Natural killer cell (primary cell): ENCODE measurements around the gene MEFV. TPM values are rescaled to one million over a fixed set of nuclear protein-coding genes. Genes with fewer than 3 reads are reported as not detected.
A peak's percentile ranks its signal among the peaks of the same experiment; 100 is the strongest.

ENCODE experiments used
- ATAC-seq, 3 donors: fragments of 150-1000 bp in 2 of 3; fragments of 200-7000 bp in 1 of 3; cut with Tn5 transposase; 1 replicate in 1 of 3; 2 replicates in 2 of 3; pipeline ENCODE4 v1.10.0; 2021; ENCODE audit warnings: mild to moderate bottlenecking in 2 of 3, moderate library complexity in 2 of 3
- DNase-seq, 2 donors: peaks; one replicate each; pipeline versions ENCODE4 v3.0.0 to v3.0.0-alpha.2; 2013 to 2021; ENCODE audit warnings: mixed read lengths in 1 of 2
- H3K27ac ChIP-seq: one replicate; pipeline ENCODE4 v1.5.1; 2013; ENCODE audit warnings: mild to moderate bottlenecking, low read length
- H3K27me3 ChIP-seq: one replicate; pipeline ENCODE4 v1.6.1; 2013; ENCODE audit warnings: low read length; ENCODE audit not compliant: control insufficient read depth, insufficient read depth
- H3K36me3 ChIP-seq: one replicate; pipeline ENCODE4 v1.6.1; 2013; ENCODE audit warnings: low read length; ENCODE audit not compliant: control insufficient read depth, insufficient read depth
- H3K4me1 ChIP-seq: one replicate; pipeline ENCODE4 v1.6.1; 2013; ENCODE audit warnings: low read length; ENCODE audit not compliant: control insufficient read depth, insufficient read depth
- H3K4me3 ChIP-seq: one replicate; pipeline ENCODE4 v1.5.1; 2013; ENCODE audit warnings: low read length
- H3K9me3 ChIP-seq: one replicate; pipeline ENCODE4 v1.6.1; 2013; ENCODE audit warnings: low read length; ENCODE audit not compliant: control insufficient read depth, insufficient read depth
- H3K27ac Mint-ChIP-seq, 2 donors: one replicate each; pipeline ENCODE4 v1.8.0; 2022; ENCODE audit warnings: mild to moderate bottlenecking in 2 of 2, mixed read lengths in 2 of 2, moderate library complexity in 1 of 2
- H3K27me3 Mint-ChIP-seq, 2 donors: one replicate each; pipeline ENCODE4 v1.8.0; 2022; ENCODE audit warnings: low read depth in 2 of 2, mixed read lengths in 2 of 2
- H3K36me3 Mint-ChIP-seq: one replicate; pipeline ENCODE4 v1.8.0; 2022; ENCODE audit warnings: mixed read lengths
- H3K4me1 Mint-ChIP-seq, 2 donors: one replicate each; pipeline ENCODE4 v1.8.0; 2022; ENCODE audit warnings: mixed read lengths in 2 of 2
- H3K4me3 Mint-ChIP-seq: one replicate; pipeline ENCODE4 v1.8.0; 2022; ENCODE audit warnings: mild to moderate bottlenecking, moderate library complexity, mixed read lengths
- H3K9me3 Mint-ChIP-seq, 2 donors: one replicate each; pipeline ENCODE4 v1.8.0; 2022; ENCODE audit warnings: mixed read lengths in 2 of 2
- WGBS: methylation state at CpG from one replicate; pipeline ENCODE4 v1.1.7; 2013; ENCODE audit warnings: missing lambda C conversion rate; ENCODE audit not compliant: insufficient coverage; 5-methylcytosine and 5-hydroxymethylcytosine counted together
- intact Hi-C: fragments of 100-400 bp; cut with micrococcal nuclease; formaldehyde crosslinking; loops from one replicate; pipeline ENCODE4 v1.14.2; 2022
- total RNA-seq, 4 donors: library from RNA; stranded (reverse); fragments of 120-200 nt in 1 of 4; gene quantifications; one replicate each; pipeline versions ENCODE4 v1.2.3 to v1.2.4, GENCODE V29; 2013 to 2022
- TF ChIP-seq, protein P1 (sequence below): fragments of 200-600 bp; IDR thresholded peaks from one replicate; pipeline ENCODE4 v1.8.0; 2022; ENCODE audit warnings: antibody characterized with exemption

Gene MEFV
- total RNA-seq, 3 donors from 2014 or later (not counting 1 experiment from before 2014, with no cell fraction given), result 2.4 to 6.2 (median 5.4) TPM

DNA sequence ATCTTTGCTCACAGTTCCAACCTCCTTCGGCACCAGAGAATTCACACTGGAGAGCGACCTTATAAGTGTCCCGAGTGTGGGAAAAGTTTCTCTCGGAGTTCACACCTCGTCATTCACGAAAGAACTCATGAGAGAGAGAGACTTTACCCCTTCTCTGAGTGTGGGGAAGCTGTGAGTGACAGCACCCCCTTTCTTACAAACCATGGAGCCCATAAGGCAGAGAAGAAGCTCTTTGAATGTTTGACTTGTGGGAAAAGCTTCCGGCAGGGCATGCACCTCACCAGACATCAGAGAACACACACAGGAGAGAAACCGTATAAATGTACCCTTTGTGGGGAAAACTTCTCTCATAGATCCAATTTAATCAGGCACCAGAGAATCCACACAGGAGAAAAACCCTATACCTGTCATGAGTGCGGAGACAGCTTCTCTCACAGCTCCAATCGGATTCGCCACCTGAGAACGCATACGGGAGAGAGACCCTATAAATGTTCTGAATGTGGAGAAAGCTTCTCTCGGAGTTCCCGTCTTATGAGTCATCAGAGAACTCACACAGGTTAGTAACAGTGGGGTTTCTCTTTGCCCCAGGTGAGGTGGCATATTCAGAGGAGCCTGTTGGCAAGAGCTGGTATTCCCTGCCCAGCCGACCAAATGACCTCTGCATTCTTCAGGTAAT, 33.7 kb upstream of the MEFV start:
- Mint-ChIP-seq H3K27me3 (no peaks in the 10 kb centered on the region), H3K4me1 (peaks cover 6% of the 10 kb centered on the region in 2 donors), H3K9me3 (peaks cover 0 to 8% of the 10 kb centered on the region in 2 donors), H3K27ac (no peak overlapping the region), H3K36me3 (peaks cover 50% of the 10 kb centered on the region), H3K4me3 (no peak overlapping the region)
- no peak overlapping the region for H3K4me3 ChIP-seq
- TF ChIP-seq, protein P1, sequence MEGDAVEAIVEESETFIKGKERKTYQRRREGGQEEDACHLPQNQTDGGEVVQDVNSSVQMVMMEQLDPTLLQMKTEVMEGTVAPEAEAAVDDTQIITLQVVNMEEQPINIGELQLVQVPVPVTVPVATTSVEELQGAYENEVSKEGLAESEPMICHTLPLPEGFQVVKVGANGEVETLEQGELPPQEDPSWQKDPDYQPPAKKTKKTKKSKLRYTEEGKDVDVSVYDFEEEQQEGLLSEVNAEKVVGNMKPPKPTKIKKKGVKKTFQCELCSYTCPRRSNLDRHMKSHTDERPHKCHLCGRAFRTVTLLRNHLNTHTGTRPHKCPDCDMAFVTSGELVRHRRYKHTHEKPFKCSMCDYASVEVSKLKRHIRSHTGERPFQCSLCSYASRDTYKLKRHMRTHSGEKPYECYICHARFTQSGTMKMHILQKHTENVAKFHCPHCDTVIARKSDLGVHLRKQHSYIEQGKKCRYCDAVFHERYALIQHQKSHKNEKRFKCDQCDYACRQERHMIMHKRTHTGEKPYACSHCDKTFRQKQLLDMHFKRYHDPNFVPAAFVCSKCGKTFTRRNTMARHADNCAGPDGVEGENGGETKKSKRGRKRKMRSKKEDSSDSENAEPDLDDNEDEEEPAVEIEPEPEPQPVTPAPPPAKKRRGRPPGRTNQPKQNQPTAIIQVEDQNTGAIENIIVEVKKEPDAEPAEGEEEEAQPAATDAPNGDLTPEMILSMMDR, result no peak
- peaks cover 42% of the 10 kb centered on the region for H3K36me3 ChIP-seq
- DNase-seq (no peak), ATAC-seq (no peak)
- no peaks in the 10 kb centered on the region for H3K27me3 ChIP-seq
- H3K27ac ChIP-seq, result no peak overlapping the region
- H3K9me3 ChIP-seq, result peaks cover 59% of the 10 kb centered on the region
- intact Hi-C loops, result no loop called here
- 98% methylated on average over 16 of the region's 16 CpGs for WGBS
- peaks cover 6% of the 10 kb centered on the region for H3K4me1 ChIP-seq

DNA sequence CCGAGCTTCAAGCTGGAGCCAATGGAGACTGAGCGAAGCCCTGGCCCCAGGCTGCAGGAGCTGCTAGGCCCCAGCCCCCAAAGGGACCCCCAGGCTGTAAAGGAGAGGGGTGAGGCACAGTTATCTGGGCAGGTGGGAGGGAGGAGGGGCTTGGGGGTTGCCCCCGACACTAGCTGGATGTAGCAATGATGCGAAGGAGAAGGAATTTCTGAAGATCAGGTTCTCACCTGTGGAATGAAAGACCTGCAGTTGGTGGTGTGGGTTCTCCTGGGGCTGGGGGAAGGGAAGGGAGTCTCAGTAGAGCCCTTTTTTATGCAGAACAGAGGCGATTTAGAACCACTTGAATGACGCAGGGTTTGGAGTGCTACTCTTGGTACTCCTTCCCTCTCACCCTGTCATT, 28.7 kb upstream of the MEFV start:
- ATAC-seq, result no peak
- Mint-ChIP-seq H3K9me3 (no peaks in the 10 kb centered on the region), H3K36me3 (peaks cover 16% of the 10 kb centered on the region), H3K4me3 (peak overlapping the region; percentile 17), H3K27me3 (no peaks in the 10 kb centered on the region), H3K4me1 (peaks cover 25 to 32% of the 10 kb centered on the region in 2 donors), H3K27ac (peak overlapping the region in 1 of 2 donors; percentile 95)
- WGBS, result 98% methylated on average over 6 of the region's 6 CpGs
- no peak for DNase-seq
- Histone ChIP-seq H3K4me1 (peaks cover 34% of the 10 kb centered on the region), H3K36me3 (peaks cover 30% of the 10 kb centered on the region), H3K4me3 (no peak overlapping the region), H3K27ac (no peak overlapping the region), H3K27me3 (no peaks in the 10 kb centered on the region), H3K9me3 (peaks cover 19% of the 10 kb centered on the region)
- intact Hi-C loops, result no loop called here
- TF ChIP-seq, protein P1, result no peak

DNA sequence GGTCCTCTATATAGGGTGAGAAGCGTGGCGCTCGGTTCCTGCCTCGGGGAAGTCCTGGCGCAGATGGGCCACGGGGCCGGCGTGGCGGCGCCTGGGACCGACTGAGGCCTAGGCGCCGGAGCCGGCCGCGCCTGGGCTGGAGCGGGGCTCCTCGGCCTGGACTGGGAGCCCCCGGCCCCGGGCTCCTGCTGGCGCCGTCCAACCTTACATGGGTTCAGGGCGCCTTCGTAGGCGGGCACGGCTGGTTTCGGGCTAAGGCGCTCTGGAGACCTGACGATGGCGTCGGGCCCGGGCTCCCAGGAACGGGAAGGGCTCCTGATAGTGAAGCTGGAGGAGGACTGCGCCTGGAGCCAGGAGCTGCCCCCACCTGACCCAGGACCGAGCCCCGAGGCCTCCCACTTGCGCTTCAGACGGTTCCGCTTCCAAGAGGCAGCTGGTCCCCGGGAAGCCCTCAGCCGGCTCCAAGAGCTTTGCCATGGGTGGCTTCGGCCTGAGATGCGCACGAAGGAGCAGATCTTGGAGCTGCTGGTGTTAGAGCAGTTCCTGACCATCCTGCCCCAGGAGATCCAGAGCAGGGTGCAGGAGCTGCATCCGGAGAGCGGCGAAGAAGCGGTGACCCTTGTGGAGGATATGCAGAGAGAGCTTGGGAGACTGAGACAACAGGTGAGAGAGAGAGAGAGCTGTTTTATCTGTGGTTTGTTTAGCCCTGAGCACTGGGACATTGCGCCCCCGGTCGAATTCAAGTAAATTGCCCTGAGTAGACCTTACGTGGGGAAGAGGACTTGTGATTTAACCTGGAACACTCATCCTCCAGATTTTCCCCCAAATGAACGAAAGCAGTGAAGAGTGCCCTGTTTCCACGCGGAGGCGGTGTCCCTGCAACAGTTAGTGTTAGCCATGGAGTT, 27.4 kb upstream of the MEFV start:
- Histone ChIP-seq H3K9me3 (peaks cover 6% of the 10 kb centered on the region), H3K27ac (peak overlapping the region; percentile 98), H3K36me3 (peaks cover 17% of the 10 kb centered on the region), H3K4me3 (peak overlapping the region; percentile 88), H3K4me1 (peaks cover 34% of the 10 kb centered on the region), H3K27me3 (no peaks in the 10 kb centered on the region)
- Mint-ChIP-seq H3K4me1 (peaks cover 25 to 32% of the 10 kb centered on the region in 2 donors), H3K36me3 (peaks cover 12% of the 10 kb centered on the region), H3K27ac (peak overlapping the region; percentile 92 to 95), H3K27me3 (no peaks in the 10 kb centered on the region), H3K4me3 (peak overlapping the region; percentile 98), H3K9me3 (no peaks in the 10 kb centered on the region)
- intact Hi-C loops, result loop anchor here (1.0 kb wide), 5 partner anchors 19 to 174 kb away; partner anchors contain the start of genes TIGD7, ZNF174, ZNF200 and ZNF75A
- DNase-seq (no peak), ATAC-seq (no peak)
- WGBS, result 6% methylated on average over 56 of the region's 56 CpGs
- TF ChIP-seq, protein P1, result no peak
